ENCODE data around the gene NGB. TPM values are rescaled to one million over a fixed set of nuclear protein-coding genes. Genes with fewer than 3 reads are reported as not detected.

Gene NGB
- total RNA-seq, 1 experiment from 2014 or later: not detected

DNA sequence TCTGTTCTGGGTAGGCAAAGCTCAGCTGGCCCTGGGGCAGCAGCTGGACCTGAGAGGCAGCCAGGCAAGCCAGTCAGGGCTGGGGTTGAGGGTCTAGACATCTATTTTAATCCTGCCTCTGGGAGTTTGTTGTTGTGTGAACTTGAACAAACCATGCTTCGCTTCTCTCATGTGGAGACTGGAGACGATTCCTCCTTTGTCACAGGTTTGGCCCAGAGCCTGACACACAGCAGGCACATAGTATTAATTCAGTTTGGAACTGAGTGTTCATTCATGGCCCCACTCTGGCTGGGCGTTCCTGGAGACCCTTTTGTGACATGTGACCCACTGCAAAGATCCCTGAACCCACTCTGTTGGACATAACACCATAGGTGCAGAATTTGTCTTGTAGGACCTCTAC, 39.3 kb downstream of the NGB start (continued):
- TF ChIP-seq, protein P1, sequence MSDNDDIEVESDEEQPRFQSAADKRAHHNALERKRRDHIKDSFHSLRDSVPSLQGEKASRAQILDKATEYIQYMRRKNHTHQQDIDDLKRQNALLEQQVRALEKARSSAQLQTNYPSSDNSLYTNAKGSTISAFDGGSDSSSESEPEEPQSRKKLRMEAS (IDR thresholded peaks at IDR 0.05): no peak
- TF ChIP-seq EZH2 (IDR thresholded peaks at IDR 0.05): no peak
- no peak for TF ChIP-seq SRF (IDR thresholded peaks at IDR 0.05; ENCODE audit: low read depth)
- TF ChIP-seq JUND (IDR thresholded peaks at IDR 0.05): no peak
- TF ChIP-seq, protein P2, sequence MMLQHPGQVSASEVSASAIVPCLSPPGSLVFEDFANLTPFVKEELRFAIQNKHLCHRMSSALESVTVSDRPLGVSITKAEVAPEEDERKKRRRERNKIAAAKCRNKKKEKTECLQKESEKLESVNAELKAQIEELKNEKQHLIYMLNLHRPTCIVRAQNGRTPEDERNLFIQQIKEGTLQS (IDR thresholded peaks at IDR 0.05): no peak
- no peak for TF ChIP-seq POLR2AphosphoS5 (IDR thresholded peaks at IDR 0.05; ENCODE audit: low read depth, low read length)
- no peak for TF ChIP-seq YY1 (IDR thresholded peaks at IDR 0.05; ENCODE audit: extremely low read depth, insufficient replicate concordance, low read depth, low read length)

DNA sequence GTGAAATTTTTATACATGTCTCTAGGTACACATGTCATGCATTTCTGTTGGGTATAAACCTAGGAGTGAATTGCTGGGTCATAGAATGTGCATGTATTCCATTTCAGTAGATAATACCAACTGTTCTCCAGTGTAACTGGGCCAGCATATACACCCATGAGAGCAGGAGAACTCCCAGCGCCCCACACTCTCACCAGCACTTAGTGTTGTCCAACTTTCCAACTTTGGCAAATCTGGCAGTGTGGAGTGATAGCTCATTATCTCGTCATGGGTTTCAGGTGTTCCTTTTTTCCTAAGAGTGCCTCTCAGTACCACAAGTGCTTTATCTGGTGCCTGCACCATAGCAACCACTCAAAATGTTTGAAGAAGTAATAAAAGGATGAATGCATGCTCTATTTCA, 40.1 kb downstream of the NGB start:
- Histone ChIP-seq H3K9me2 (ENCODE audit: insufficient read depth) (no peaks in the 10 kb centered on the region), H3K36me3 (ENCODE audit: control insufficient read depth in 1 of 2, insufficient read depth in 2 of 2, low read length in 2 of 2) (no peaks in the 10 kb centered on the region; a peak in 1 of 4 replicates), H3K9me3 (ENCODE audit: control insufficient read depth in 1 of 2, insufficient read depth in 1 of 2, low read depth in 1 of 2, low read length in 2 of 2) (no peaks in the 10 kb centered on the region), H3K79me2 (ENCODE audit: insufficient read depth, low read length) (no peaks in the 10 kb centered on the region), H4K20me1 (ENCODE audit: insufficient read depth) (no peaks in the 10 kb centered on the region), H3K4me2 (ENCODE audit: low read length) (no peak overlapping the region), H3K9ac (ENCODE audit: low read length) (no peak overlapping the region), H3K27me3 (ENCODE audit: insufficient read depth, low read length) (no peaks in the 10 kb centered on the region), H2AFZ (ENCODE audit: low read depth, low read length, poor library complexity, severe bottlenecking) (no peak overlapping the region), H3K27ac (ENCODE audit: low read depth, low read length) (no peak overlapping the region), H3K4me3 (replicated peaks in 1 of 2; ENCODE audit: low read depth in 1 of 2, low read length in 2 of 2) (no peak overlapping the region), H3K4me1 (ENCODE audit: control insufficient read depth in 1 of 2, insufficient read depth in 2 of 2, low read length in 2 of 2) (no peaks in the 10 kb centered on the region)
- ATAC-seq (no peak), DNase-seq (ENCODE audit: low read depth, low spot score) (no peak)
- CTCF ChIA-PET: no interaction called here
- intact Hi-C loops (cut with micrococcal nuclease): no loop called here
- POLR2A ChIA-PET: no interaction called here
- RAD21 ChIA-PET (ENCODE audit: low non-redundant PET in 1 of 2, low total read pairs in 2 of 2, uncharacterized antibody in 2 of 2, unreplicated experiment in 2 of 2): no interaction called here
- BruUV-seq (replicated peaks): no TSS peak
- TF ChIP-seq, protein P3, sequence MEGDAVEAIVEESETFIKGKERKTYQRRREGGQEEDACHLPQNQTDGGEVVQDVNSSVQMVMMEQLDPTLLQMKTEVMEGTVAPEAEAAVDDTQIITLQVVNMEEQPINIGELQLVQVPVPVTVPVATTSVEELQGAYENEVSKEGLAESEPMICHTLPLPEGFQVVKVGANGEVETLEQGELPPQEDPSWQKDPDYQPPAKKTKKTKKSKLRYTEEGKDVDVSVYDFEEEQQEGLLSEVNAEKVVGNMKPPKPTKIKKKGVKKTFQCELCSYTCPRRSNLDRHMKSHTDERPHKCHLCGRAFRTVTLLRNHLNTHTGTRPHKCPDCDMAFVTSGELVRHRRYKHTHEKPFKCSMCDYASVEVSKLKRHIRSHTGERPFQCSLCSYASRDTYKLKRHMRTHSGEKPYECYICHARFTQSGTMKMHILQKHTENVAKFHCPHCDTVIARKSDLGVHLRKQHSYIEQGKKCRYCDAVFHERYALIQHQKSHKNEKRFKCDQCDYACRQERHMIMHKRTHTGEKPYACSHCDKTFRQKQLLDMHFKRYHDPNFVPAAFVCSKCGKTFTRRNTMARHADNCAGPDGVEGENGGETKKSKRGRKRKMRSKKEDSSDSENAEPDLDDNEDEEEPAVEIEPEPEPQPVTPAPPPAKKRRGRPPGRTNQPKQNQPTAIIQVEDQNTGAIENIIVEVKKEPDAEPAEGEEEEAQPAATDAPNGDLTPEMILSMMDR (IDR thresholded peaks at IDR 0.05 in 2 of 3, conservative IDR thresholded peaks at IDR 0.05 in 1 of 3; ENCODE audit: borderline replicate concordance in 1 of 3, insufficient read depth in 1 of 3, low read depth in 2 of 3, low read length in 2 of 3): no peak
- TF ChIP-seq FOSL1 (IDR thresholded peaks at IDR 0.05; ENCODE audit: low read depth) (no peak), ZNF274 (IDR thresholded peaks at IDR 0.05; ENCODE audit: low read depth, low read length) (no peak), TCF7L2 (IDR thresholded peaks at IDR 0.05; ENCODE audit: borderline replicate concordance, extremely low read depth, insufficient read depth, insufficient read length) (no peak), CEBPB (IDR thresholded peaks at IDR 0.05; ENCODE audit: low read depth) (no peak), SIN3A (IDR thresholded peaks at IDR 0.05; ENCODE audit: low read depth) (no peak), SP1 (IDR thresholded peaks at IDR 0.05; ENCODE audit: low read depth) (no peak), ZFX (IDR thresholded peaks at IDR 0.05) (no peak), EGR1 (IDR thresholded peaks at IDR 0.05; ENCODE audit: low read depth) (no peak), ELF1 (IDR thresholded peaks at IDR 0.05; ENCODE audit: borderline replicate concordance, low read depth) (no peak), POLR2AphosphoS5 (IDR thresholded peaks at IDR 0.05; ENCODE audit: low read depth, low read length) (no peak)
- TF ChIP-seq, protein P1 (IDR thresholded peaks at IDR 0.05): no peak
- TF ChIP-seq, protein P4, sequence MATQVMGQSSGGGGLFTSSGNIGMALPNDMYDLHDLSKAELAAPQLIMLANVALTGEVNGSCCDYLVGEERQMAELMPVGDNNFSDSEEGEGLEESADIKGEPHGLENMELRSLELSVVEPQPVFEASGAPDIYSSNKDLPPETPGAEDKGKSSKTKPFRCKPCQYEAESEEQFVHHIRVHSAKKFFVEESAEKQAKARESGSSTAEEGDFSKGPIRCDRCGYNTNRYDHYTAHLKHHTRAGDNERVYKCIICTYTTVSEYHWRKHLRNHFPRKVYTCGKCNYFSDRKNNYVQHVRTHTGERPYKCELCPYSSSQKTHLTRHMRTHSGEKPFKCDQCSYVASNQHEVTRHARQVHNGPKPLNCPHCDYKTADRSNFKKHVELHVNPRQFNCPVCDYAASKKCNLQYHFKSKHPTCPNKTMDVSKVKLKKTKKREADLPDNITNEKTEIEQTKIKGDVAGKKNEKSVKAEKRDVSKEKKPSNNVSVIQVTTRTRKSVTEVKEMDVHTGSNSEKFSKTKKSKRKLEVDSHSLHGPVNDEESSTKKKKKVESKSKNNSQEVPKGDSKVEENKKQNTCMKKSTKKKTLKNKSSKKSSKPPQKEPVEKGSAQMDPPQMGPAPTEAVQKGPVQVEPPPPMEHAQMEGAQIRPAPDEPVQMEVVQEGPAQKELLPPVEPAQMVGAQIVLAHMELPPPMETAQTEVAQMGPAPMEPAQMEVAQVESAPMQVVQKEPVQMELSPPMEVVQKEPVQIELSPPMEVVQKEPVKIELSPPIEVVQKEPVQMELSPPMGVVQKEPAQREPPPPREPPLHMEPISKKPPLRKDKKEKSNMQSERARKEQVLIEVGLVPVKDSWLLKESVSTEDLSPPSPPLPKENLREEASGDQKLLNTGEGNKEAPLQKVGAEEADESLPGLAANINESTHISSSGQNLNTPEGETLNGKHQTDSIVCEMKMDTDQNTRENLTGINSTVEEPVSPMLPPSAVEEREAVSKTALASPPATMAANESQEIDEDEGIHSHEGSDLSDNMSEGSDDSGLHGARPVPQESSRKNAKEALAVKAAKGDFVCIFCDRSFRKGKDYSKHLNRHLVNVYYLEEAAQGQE (IDR thresholded peaks at IDR 0.05; ENCODE audit: low read depth): no peak
- TF ChIP-seq, protein P5, sequence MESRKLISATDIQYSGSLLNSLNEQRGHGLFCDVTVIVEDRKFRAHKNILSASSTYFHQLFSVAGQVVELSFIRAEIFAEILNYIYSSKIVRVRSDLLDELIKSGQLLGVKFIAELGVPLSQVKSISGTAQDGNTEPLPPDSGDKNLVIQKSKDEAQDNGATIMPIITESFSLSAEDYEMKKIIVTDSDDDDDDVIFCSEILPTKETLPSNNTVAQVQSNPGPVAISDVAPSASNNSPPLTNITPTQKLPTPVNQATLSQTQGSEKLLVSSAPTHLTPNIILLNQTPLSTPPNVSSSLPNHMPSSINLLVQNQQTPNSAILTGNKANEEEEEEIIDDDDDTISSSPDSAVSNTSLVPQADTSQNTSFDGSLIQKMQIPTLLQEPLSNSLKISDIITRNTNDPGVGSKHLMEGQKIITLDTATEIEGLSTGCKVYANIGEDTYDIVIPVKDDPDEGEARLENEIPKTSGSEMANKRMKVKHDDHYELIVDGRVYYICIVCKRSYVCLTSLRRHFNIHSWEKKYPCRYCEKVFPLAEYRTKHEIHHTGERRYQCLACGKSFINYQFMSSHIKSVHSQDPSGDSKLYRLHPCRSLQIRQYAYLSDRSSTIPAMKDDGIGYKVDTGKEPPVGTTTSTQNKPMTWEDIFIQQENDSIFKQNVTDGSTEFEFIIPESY (IDR thresholded peaks at IDR 0.05; ENCODE audit: extremely low read depth, insufficient replicate concordance, low read length): no peak

Measured in HCT116 (cell line).